Measurements from ENCODE around the gene IL18RAP.

Gene IL18RAP

GRCh38 chr2:102424754-102425153, 1.8 kb downstream of the IL18RAP start:
- DNase-seq, result no peak

GRCh38 chr2:102425441-102426132, 2.6 kb downstream of the IL18RAP start:
- no peak for DNase-seq

- no peak for DNase-seq
These were observed 4.3 kb downstream of the IL18RAP start for GRCh38 chr2:102427249-102427648.

- DNase-seq, result no peak
These were observed 5.6 kb downstream of the IL18RAP start for GRCh38 chr2:102428573-102428972.

GRCh38 chr2:102432386-102432785, 9.4 kb downstream of the IL18RAP start:
- DNase-seq, result no peak

- no peak for DNase-seq
These were observed 11.2 kb downstream of the IL18RAP start for GRCh38 chr2:102433973-102434654.

GRCh38 chr2:102434655-102435381, 11.9 kb downstream of the IL18RAP start:
- no peak for DNase-seq

GRCh38 chr2:102435741-102436140, 12.8 kb downstream of the IL18RAP start:
- DNase-seq, result no peak

- DNase-seq, result no peak
These were observed 13.4 kb downstream of the IL18RAP start for GRCh38 chr2:102436323-102436722.

GRCh38 chr2:102437122-102437521, 14.2 kb downstream of the IL18RAP start:
- no peak for DNase-seq

- no peak for DNase-seq
These were observed 15.2 kb downstream of the IL18RAP start for GRCh38 chr2:102438111-102438510.

- no peak for DNase-seq
These were observed 15.6 kb downstream of the IL18RAP start for GRCh38 chr2:102438578-102438977.

GRCh38 chr2:102439065-102439695, 16.2 kb downstream of the IL18RAP start:
- DNase-seq, result no peak

GRCh38 chr2:102442967-102443828, 20.2 kb downstream of the IL18RAP start:
- DNase-seq, result no peak

GRCh38 chr2:102444233-102444632, 21.3 kb downstream of the IL18RAP start:
- DNase-seq, result no peak

- DNase-seq, result no peak
These were observed 24.0 kb downstream of the IL18RAP start for GRCh38 chr2:102446936-102447335.

- DNase-seq, result no peak
These were observed 26.5 kb downstream of the IL18RAP start for GRCh38 chr2:102449370-102449974.

- DNase-seq, result no peak
These were observed 29.0 kb downstream of the IL18RAP start for GRCh38 chr2:102451968-102452367.

- DNase-seq, result no peak
These were observed 30.5 kb downstream of the IL18RAP start for GRCh38 chr2:102453501-102453900.

- no peak for DNase-seq
These were observed 32.2 kb downstream of the IL18RAP start for GRCh38 chr2:102455061-102455670.

GRCh38 chr2:102460467-102460866, 37.5 kb downstream of the IL18RAP start:
- no peak for DNase-seq

GRCh38 chr2:102461188-102461587, 38.2 kb downstream of the IL18RAP start:
- no peak for DNase-seq
